ENCODE measurements around the gene PCNT.

DNA sequence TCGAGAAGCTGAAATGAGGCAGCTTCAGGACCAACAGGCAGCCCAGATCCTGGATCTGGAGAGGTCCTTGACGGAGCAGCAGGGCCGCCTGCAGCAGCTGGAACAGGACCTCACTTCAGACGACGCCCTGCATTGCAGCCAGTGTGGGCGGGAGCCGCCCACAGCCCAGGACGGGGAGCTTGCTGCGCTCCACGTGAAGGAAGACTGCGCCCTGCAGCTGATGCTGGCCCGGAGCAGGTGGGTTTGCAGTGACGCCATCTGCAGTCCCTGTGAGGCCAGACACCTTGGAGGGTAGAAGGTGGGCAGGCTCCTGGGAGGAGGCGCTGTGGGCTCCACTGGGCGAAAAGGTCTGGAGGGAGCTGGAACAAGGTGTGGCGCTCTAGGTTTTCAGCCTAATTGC is 39.7 kb downstream of the PCNT start:
- TF ChIP-seq, protein P1, sequence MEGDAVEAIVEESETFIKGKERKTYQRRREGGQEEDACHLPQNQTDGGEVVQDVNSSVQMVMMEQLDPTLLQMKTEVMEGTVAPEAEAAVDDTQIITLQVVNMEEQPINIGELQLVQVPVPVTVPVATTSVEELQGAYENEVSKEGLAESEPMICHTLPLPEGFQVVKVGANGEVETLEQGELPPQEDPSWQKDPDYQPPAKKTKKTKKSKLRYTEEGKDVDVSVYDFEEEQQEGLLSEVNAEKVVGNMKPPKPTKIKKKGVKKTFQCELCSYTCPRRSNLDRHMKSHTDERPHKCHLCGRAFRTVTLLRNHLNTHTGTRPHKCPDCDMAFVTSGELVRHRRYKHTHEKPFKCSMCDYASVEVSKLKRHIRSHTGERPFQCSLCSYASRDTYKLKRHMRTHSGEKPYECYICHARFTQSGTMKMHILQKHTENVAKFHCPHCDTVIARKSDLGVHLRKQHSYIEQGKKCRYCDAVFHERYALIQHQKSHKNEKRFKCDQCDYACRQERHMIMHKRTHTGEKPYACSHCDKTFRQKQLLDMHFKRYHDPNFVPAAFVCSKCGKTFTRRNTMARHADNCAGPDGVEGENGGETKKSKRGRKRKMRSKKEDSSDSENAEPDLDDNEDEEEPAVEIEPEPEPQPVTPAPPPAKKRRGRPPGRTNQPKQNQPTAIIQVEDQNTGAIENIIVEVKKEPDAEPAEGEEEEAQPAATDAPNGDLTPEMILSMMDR (IDR thresholded peaks at IDR 0.05): no peak
- no peak for TF ChIP-seq POLR2A (IDR thresholded peaks at IDR 0.05)
